ENCODE results near the gene DEPDC7. TPM values are rescaled to one million over a fixed set of nuclear protein-coding genes. Genes with fewer than 3 reads are reported as not detected.

Gene DEPDC7
- total and polyA plus RNA-seq, 2 of the 13 experiments (the other 11 are each of a cell fraction or from before 2014, with no cell fraction given) = 17.3 to 33.3 TPM

GRCh38 chr11:33017478-33017877 is 1.8 kb downstream of the DEPDC7 start (continued):
- TF ChIP-seq NFKBIZ (CRISPR knock-in tag; IDR thresholded peaks at IDR 0.05) (no peak), ASH2L (IDR thresholded peaks at IDR 0.05; ENCODE audit: insufficient read length, low read depth, low read length) (peak; percentile 22), ZNF580 (CRISPR knock-in tag; IDR thresholded peaks at IDR 0.05; ENCODE audit: borderline replicate concordance, low read depth) (0 out of 2 replicates have a peak, but pooled peaks have one; percentile 22), DMAP1 (CRISPR knock-in tag; IDR thresholded peaks at IDR 0.05) (peak; percentile 5; the same call in 1 of the 2 replicates), ZNF564 (CRISPR knock-in tag; IDR thresholded peaks at IDR 0.05) (no peak)

- Histone ChIP-seq H3K27me3 (ENCODE audit: control insufficient read depth in 1 of 2, insufficient read depth in 2 of 2, low read length in 2 of 2) (no peaks in the 10 kb centered on the region), H4K20me1 (ENCODE audit: insufficient read depth, low read length) (no peaks in the 10 kb centered on the region), H2AFZ (ENCODE audit: low read length) (no peak overlapping the region), H3K4me2 (ENCODE audit: low read depth, low read length) (peak overlapping the region; percentile 80), H3K9ac (ENCODE audit: insufficient read depth, low read depth, low read length) (peak overlapping the region; percentile 75), H3K4me3 (replicated peaks in 1 of 3; ENCODE audit: insufficient read depth in 1 of 3, low read depth in 2 of 3, low read length in 3 of 3) (peak overlapping the region; percentile 73 to 79 (median 75); a peak in 5 of 6 replicates), H3K79me2 (ENCODE audit: insufficient read depth, low read length) (peaks cover 65% of the 10 kb centered on the region), H3K9me3 (ENCODE audit: low read length) (no peaks in the 10 kb centered on the region), H3K4me1 (ENCODE audit: insufficient read depth, low read length) (peaks cover 71% of the 10 kb centered on the region), H3K36me3 (replicated peaks in 1 of 2; ENCODE audit: control insufficient read depth in 1 of 2, insufficient read depth in 2 of 2, low read length in 2 of 2) (no peaks in the 10 kb centered on the region), H3K27ac (ENCODE audit: extremely low read length, insufficient read depth, low read length) (peak overlapping the region; percentile 86)
- no TSS peak for BruUV-seq (replicated peaks)
- peak; percentile 58 for DNase-seq (ENCODE audit: low spot score)
- no peak for ATAC-seq
- intact Hi-C loops (cut with micrococcal nuclease; ENCODE audit: unreplicated experiment) = loop anchor here (1.0 kb wide), 1 partner anchor 21 kb away; the partner anchor contains the start of gene TCP11L1
- in situ Hi-C loops (cut with HindIII; ENCODE audit: extremely low pct_ligation_motif_present, low pct_unique_long_range_greater_than_20kb) = no loop called here
- ChIA-PET CTCF (ENCODE audit: low intra/inter-chr PET ratio, low total read pairs) (no interaction called here), POLR2A (interaction anchor here (0.6 to 3.0 kb wide), 5 partner anchors 13 to 923 kb away, joined by 3 to 65 read pairs (median 4); partner anchors contain the start of gene TCP11L1)
- WGBS (ENCODE audit: low lambda C conversion rate) = 1% methylated on average over 3 of the region's 3 CpGs
- FAIRE-seq = no peak
- TF ChIP-seq EED (CRISPR knock-in tag; IDR thresholded peaks at IDR 0.05) = no peak
- TF ChIP-seq NFIB (CRISPR knock-in tag; IDR thresholded peaks at IDR 0.05; ENCODE audit: borderline replicate concordance) = no peak
- TF ChIP-seq SMARCE1 (IDR thresholded peaks at IDR 0.05; ENCODE audit: borderline replicate concordance) = no peak
- TF ChIP-seq SAP130 (CRISPR knock-in tag; IDR thresholded peaks at IDR 0.05; ENCODE audit: low read depth) = peak; percentile 38
- no peak for TF ChIP-seq SOX13 (IDR thresholded peaks at IDR 0.05)
- peak in 1 of 2 experiments; percentile 18; a peak in 1 of 4 replicates for TF ChIP-seq SOX13 (CRISPR knock-in tag; conservative IDR thresholded peaks at IDR 0.05 in 1 of 2, IDR thresholded peaks at IDR 0.05 in 1 of 2)
- TF ChIP-seq EZH2 (conservative IDR thresholded peaks at IDR 0.05; ENCODE audit: low read depth, low read length) = no peak
- 0 out of 2 replicates have a peak, but pooled peaks have one; percentile 30 for TF ChIP-seq ARID3A (IDR thresholded peaks at IDR 0.05; ENCODE audit: low read depth, low read length)
- TF ChIP-seq NCOA2 (CRISPR knock-in tag; IDR thresholded peaks at IDR 0.05) = peak; percentile 41; the same call in 1 of the 2 replicates
- no peak for TF ChIP-seq ZNF205 (CRISPR knock-in tag; IDR thresholded peaks at IDR 0.05)
- no peak for TF ChIP-seq MZF1 (CRISPR knock-in tag; IDR thresholded peaks at IDR 0.05; ENCODE audit: borderline replicate concordance)
- peak; percentile 81 for TF ChIP-seq NCOR1 (IDR thresholded peaks at IDR 0.05; ENCODE audit: borderline replicate concordance, low read length)
- TF ChIP-seq PAXIP1 (CRISPR knock-in tag; conservative IDR thresholded peaks at IDR 0.05) = peak; percentile 37; the same call in 1 of the 2 replicates
- no peak for TF ChIP-seq MAFF (IDR thresholded peaks at IDR 0.05; ENCODE audit: low read depth, low read length)
- TF ChIP-seq ZNF580 (CRISPR knock-in tag; IDR thresholded peaks at IDR 0.05; ENCODE audit: borderline replicate concordance, low read depth) = 0 out of 2 replicates have a peak, but pooled peaks have one; percentile 1
Measured at GRCh38 chr11:33017965-33018364, 2.3 kb downstream of the DEPDC7 start.
